ENCODE results near the gene CORO2A.

GRCh38 chr9:98075332-98075805 lies 117.1 kb downstream of the CORO2A start:
- TF ChIP-seq CTCF (IDR thresholded peaks at IDR 0.05), result no peak
- no peak for TF ChIP-seq EZH2phosphoT487 (IDR thresholded peaks at IDR 0.05)

Data from neural progenitor cell (in vitro differentiated cells).